Common myeloid progenitor, CD34-positive (primary cell): ENCODE data around the gene CCDC102A.

Experiments
- CTCF ChIA-PET: fragments of 350-600 bp; sonication (Branson Sonifier 250); formaldehyde crosslinking; loops from one replicate; lab custom pipeline; 2021; ENCODE audit warnings: antibody characterized with exemption; lab: Charles Lee
- POLR2A ChIA-PET: fragments of 350-600 bp; sonication (Branson Sonifier 250); formaldehyde crosslinking; loops from one replicate; lab custom pipeline; 2021; ENCODE audit warnings: antibody characterized with exemption; lab: Charles Lee
- DNase-seq, 3 donors: peaks; one replicate each; pipeline versions ENCODE4 v3.0.0 to v3.0.0-alpha.2; 2013
- H3K27ac ChIP-seq, 2 experiments: 1 replicate in 1 of 2; 2 replicates in 1 of 2; pipeline ENCODE4 v1.7.0; 2013; ENCODE audit warnings: inconsistent platforms in 2 of 2, low read length in 2 of 2, mild to moderate bottlenecking in 2 of 2, low read depth in 1 of 2, moderate library complexity in 1 of 2; ENCODE audit not compliant: severe bottlenecking in 2 of 2, insufficient read depth in 1 of 2, poor library complexity in 1 of 2
- H3K27me3 ChIP-seq, 5 experiments: replicated peaks in 2 of 5; 1 replicate in 3 of 5; 2 replicates in 2 of 5; pipeline versions ENCODE4 v1.6.1 to v1.7.0; 2013; ENCODE audit warnings: low read length in 4 of 5, mild to moderate bottlenecking in 2 of 5, moderate library complexity in 2 of 5, inconsistent platforms in 1 of 5; ENCODE audit not compliant: insufficient read depth in 5 of 5, control insufficient read depth in 4 of 5
- H3K36me3 ChIP-seq, 4 experiments: 1 replicate in 2 of 4; 2 replicates in 2 of 4; pipeline versions ENCODE4 v1.6.1 to v1.7.0; 2013; ENCODE audit warnings: low read length in 3 of 4, control low read depth in 1 of 4, mild to moderate bottlenecking in 1 of 4; ENCODE audit not compliant: control insufficient read depth in 4 of 4, insufficient read depth in 4 of 4
- H3K4me1 ChIP-seq, 4 experiments: 1 replicate in 3 of 4; 2 replicates in 1 of 4; pipeline versions ENCODE4 v1.6.1 to v1.7.1; 2013; ENCODE audit warnings: low read length in 3 of 4, mild to moderate bottlenecking in 3 of 4, control low read depth in 1 of 4, inconsistent platforms in 1 of 4, moderate library complexity in 1 of 4; ENCODE audit not compliant: control insufficient read depth in 4 of 4, insufficient read depth in 4 of 4; ENCODE audit errors: control extremely low read depth in 1 of 4
- H3K4me3 ChIP-seq, 7 experiments: 1 replicate in 4 of 7; 2 replicates in 3 of 7; pipeline versions ENCODE4 v1.5.1 to v1.7.0; 2013; ENCODE audit warnings: mild to moderate bottlenecking in 7 of 7, low read length in 6 of 7, moderate library complexity in 6 of 7, inconsistent platforms in 2 of 7, low read depth in 2 of 7, control low read depth in 1 of 7; ENCODE audit not compliant: insufficient read depth in 4 of 7, control insufficient read depth in 1 of 7; ENCODE audit errors: extremely low read depth in 1 of 7
- H3K9me3 ChIP-seq, 5 experiments: 1 replicate in 4 of 5; 2 replicates in 1 of 5; pipeline versions ENCODE4 v1.6.1 to v1.7.1; 2013; ENCODE audit warnings: low read length in 4 of 5, mild to moderate bottlenecking in 2 of 5, inconsistent platforms in 1 of 5, low read depth in 1 of 5, moderate library complexity in 1 of 5; ENCODE audit not compliant: control insufficient read depth in 4 of 5, insufficient read depth in 2 of 5; ENCODE audit errors: control extremely low read depth in 1 of 5
- WGBS: methylation state at CpG from one replicate; pipeline ENCODE4 v1.1.5; 2013; ENCODE audit not compliant: insufficient coverage; 5-methylcytosine and 5-hydroxymethylcytosine counted together

The CCDC102A gene

GRCh38 chr16:57529391-57530103, 6.8 kb downstream of the CCDC102A start:
- Histone ChIP-seq H3K4me1 (peaks cover 3 to 66% (median 64%) of the 10 kb centered on the region in 4 experiments), H3K9me3 (no peaks in the 10 kb centered on the region), H3K36me3 (peaks cover 0 to 12% (median 5%) of the 10 kb centered on the region in 4 experiments), H3K27ac (peak overlapping the region in 1 of 2 experiments; percentile 61), H3K27me3 (no peaks in the 10 kb centered on the region), H3K4me3 (peak overlapping the region in 2 of 7 experiments; percentile 25 to 32)
- ChIA-PET CTCF (interaction anchor here (0.7 to 1.7 kb wide), 3 partner anchors 11 to 119 kb away, joined by 3 to 9 read pairs (median 4); no protein-coding TSS in a partner anchor), POLR2A (interaction anchor here (0.7 to 1.4 kb wide), 2 partner anchors 12 to 15 kb away, joined by 3 to 5 read pairs; no protein-coding TSS in a partner anchor)
- 56% methylated on average over 10 of the region's 14 CpGs for WGBS
- DNase-seq = no peak

- ChIA-PET POLR2A (no interaction called here), CTCF (interaction anchor here (0.8 to 4.2 kb wide), 8 partner anchors 8 to 110 kb away, joined by 3 to 21 read pairs (median 11); partner anchors contain the start of genes ADGRG5, CCDC102A and DOK4)
- Histone ChIP-seq H3K4me3 (peak overlapping the region in 1 of 7 experiments; percentile 11), H3K9me3 (no peaks in the 10 kb centered on the region), H3K27me3 (no peaks in the 10 kb centered on the region), H3K27ac (peak overlapping the region in 1 of 2 experiments; percentile 61), H3K36me3 (peaks cover 0 to 12% (median 5%) of the 10 kb centered on the region in 4 experiments), H3K4me1 (peaks cover 3 to 58% (median 56%) of the 10 kb centered on the region in 4 experiments)
- DNase-seq = no peak
- 93% methylated on average over 122 of the region's 126 CpGs for WGBS
Measured at GRCh38 chr16:57528499-57529390, 7.6 kb downstream of the CCDC102A start.

GRCh38 chr16:57527610-57528360, 8.6 kb downstream of the CCDC102A start:
- H3K9me3 ChIP-seq = no peaks in the 10 kb centered on the region
- ChIA-PET CTCF (interaction anchor here (0.7 to 4.2 kb wide), 10 partner anchors 8 to 111 kb away, joined by 3 to 21 read pairs (median 5); partner anchors contain the start of genes ADGRG5, CCDC102A and DOK4), POLR2A (no interaction called here)
- H3K4me1 ChIP-seq = peaks cover 3 to 49% (median 47%) of the 10 kb centered on the region in 4 experiments
- H3K4me3 ChIP-seq = no peak overlapping the region
- peaks cover 0 to 12% (median 5%) of the 10 kb centered on the region in 4 experiments for H3K36me3 ChIP-seq
- WGBS = 96% methylated on average over 19 of the region's 19 CpGs
- no peak overlapping the region for H3K27ac ChIP-seq
- H3K27me3 ChIP-seq = no peaks in the 10 kb centered on the region
- no peak for DNase-seq

- Histone ChIP-seq H3K36me3 (peaks cover 0 to 12% (median 5%) of the 10 kb centered on the region in 4 experiments), H3K4me1 (peaks cover 2 to 41% (median 39%) of the 10 kb centered on the region in 4 experiments), H3K4me3 (no peak overlapping the region), H3K27me3 (no peaks in the 10 kb centered on the region), H3K9me3 (no peaks in the 10 kb centered on the region), H3K27ac (no peak overlapping the region)
- DNase-seq = no peak
- ChIA-PET POLR2A (no interaction called here), CTCF (interaction anchor here (1.2 to 4.2 kb wide), 8 partner anchors 10 to 110 kb away, joined by 3 to 21 read pairs (median 11); partner anchors contain the start of gene ADGRG5)
- 94% methylated on average over 2 of the region's 4 CpGs for WGBS
Measured at GRCh38 chr16:57527027-57527426, 9.3 kb downstream of the CCDC102A start.

- Histone ChIP-seq H3K4me3 (no peak overlapping the region), H3K27me3 (no peaks in the 10 kb centered on the region), H3K9me3 (no peaks in the 10 kb centered on the region), H3K4me1 (peaks cover 0 to 36% (median 34%) of the 10 kb centered on the region in 4 experiments), H3K27ac (no peak overlapping the region), H3K36me3 (peaks cover 0 to 15% (median 5%) of the 10 kb centered on the region in 4 experiments)
- DNase-seq = no peak
- POLR2A ChIA-PET = no interaction called here
- WGBS = 70% methylated on average over 5 of the region's 6 CpGs
- CTCF ChIA-PET = interaction anchor here (0.9 to 4.2 kb wide), 10 partner anchors 9 to 109 kb away, joined by 3 to 21 read pairs (median 6); partner anchors contain the start of genes ADGRG5 and CCDC102A
Measured at GRCh38 chr16:57526498-57526897, 9.9 kb downstream of the CCDC102A start.

GRCh38 chr16:57525761-57526160, 10.6 kb downstream of the CCDC102A start:
- CTCF ChIA-PET = interaction anchor here (0.9 to 4.2 kb wide), 9 partner anchors 8 to 106 kb away, joined by 3 to 21 read pairs (median 6); partner anchors contain the start of genes ADGRG5 and CCDC102A
- POLR2A ChIA-PET = interaction anchor here (1.0 to 1.1 kb wide), 2 partner anchors 29 to 53 kb away, joined by 3 to 4 read pairs; no protein-coding TSS in a partner anchor

More at GRCh38 chr16:57525761-57526160, 10.6 kb downstream of the CCDC102A start:
- no peak overlapping the region for H3K27ac ChIP-seq
- no peaks in the 10 kb centered on the region for H3K9me3 ChIP-seq
- no peaks in the 10 kb centered on the region for H3K27me3 ChIP-seq
- no peak overlapping the region for H3K4me3 ChIP-seq
- H3K36me3 ChIP-seq = peaks cover 0 to 19% (median 5%) of the 10 kb centered on the region in 4 experiments
- 93% methylated on average over 15 of the region's 18 CpGs for WGBS
- peaks cover 0 to 29% (median 26%) of the 10 kb centered on the region in 4 experiments for H3K4me1 ChIP-seq
- DNase-seq = no peak
